ENCODE results near the gene SEZ6L2. TPM values are rescaled to one million over a fixed set of nuclear protein-coding genes. Genes with fewer than 3 reads are reported as not detected.

The SEZ6L2 gene
- total and polyA plus RNA-seq, 2 of the 13 experiments (the other 11 are each of a cell fraction or from before 2014, with no cell fraction given) = 14.9 to 16.9 TPM

DNA sequence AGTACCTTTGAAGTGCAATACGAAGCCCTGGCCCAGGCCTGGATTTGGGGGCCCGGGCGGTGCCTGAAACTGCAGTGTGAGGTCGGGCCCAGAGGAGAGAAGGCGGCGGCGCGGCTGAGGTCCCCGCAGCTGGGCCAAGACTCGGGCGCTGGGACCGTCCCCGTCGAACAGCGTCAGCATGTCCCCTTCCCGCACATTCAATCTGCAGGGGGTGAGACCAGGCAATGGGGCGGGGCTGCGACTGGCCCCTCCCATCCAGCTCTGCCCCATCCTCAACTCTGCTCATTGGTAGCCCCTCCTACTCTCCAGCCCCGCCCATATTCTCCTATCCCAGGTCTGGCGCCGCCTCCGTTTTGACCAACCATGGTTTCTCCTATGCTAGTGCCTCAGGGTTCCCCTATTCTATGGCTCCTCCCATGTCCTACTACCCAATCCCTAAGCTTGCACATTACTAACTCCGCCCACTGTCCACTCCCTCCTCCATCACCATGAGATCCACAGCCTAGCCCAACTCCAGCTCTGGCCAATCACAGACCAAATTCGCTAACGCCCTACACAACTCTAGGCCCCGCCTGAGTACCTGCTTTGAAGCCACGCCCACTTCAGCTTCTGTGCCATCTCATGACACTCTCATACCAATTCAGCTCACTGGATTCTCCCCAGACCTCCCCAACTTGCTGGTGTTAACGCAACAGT, 21.9 kb downstream of the SEZ6L2 start:
- Histone ChIP-seq H3K36me3 (replicated peaks in 1 of 2; ENCODE audit: control insufficient read depth in 1 of 2, insufficient read depth in 2 of 2, low read length in 2 of 2) (peaks cover 0 to 7% of the 10 kb centered on the region in 2 experiments; a peak in 3 of 5 replicates), H3K4me1 (ENCODE audit: insufficient read depth, low read length) (peaks cover 12% of the 10 kb centered on the region), H2AFZ (ENCODE audit: low read length) (no peak overlapping the region), H3K9me3 (ENCODE audit: low read length) (no peaks in the 10 kb centered on the region), H3K27me3 (ENCODE audit: control insufficient read depth in 1 of 2, insufficient read depth in 2 of 2, low read length in 2 of 2) (no peaks in the 10 kb centered on the region), H3K79me2 (ENCODE audit: insufficient read depth, low read length) (no peaks in the 10 kb centered on the region), H4K20me1 (ENCODE audit: insufficient read depth, low read length) (no peaks in the 10 kb centered on the region), H3K27ac (ENCODE audit: extremely low read length, insufficient read depth, low read length) (no peak overlapping the region), H3K9ac (ENCODE audit: insufficient read depth, low read depth, low read length) (no peak overlapping the region), H3K4me3 (replicated peaks in 1 of 3; ENCODE audit: insufficient read depth in 1 of 3, low read depth in 2 of 3, low read length in 3 of 3) (no peak overlapping the region), H3K4me2 (ENCODE audit: low read depth, low read length) (no peak overlapping the region)
- ChIA-PET CTCF (ENCODE audit: low intra/inter-chr PET ratio, low total read pairs) (no interaction called here), POLR2A (interaction anchor here (0.6 to 0.7 kb wide), 2 partner anchors 31 to 50 kb away, joined by 3 read pairs; no protein-coding TSS in a partner anchor)
- FAIRE-seq = no peak
- DNase-seq (ENCODE audit: low spot score) = no peak
- no peak for TF ChIP-seq ZXDC (CRISPR knock-in tag; IDR thresholded peaks at IDR 0.05)
- TF ChIP-seq AGO2 (optimal IDR thresholded peaks at IDR 0.05; ENCODE audit: low read depth, low read length) = peak; percentile 45
- BruUV-seq (replicated peaks) = no TSS peak
- 96% methylated on average over 28 of the region's 28 CpGs for WGBS (ENCODE audit: low lambda C conversion rate)
- in situ Hi-C loops (cut with HindIII; ENCODE audit: extremely low pct_ligation_motif_present, low pct_unique_long_range_greater_than_20kb) = no loop called here
- intact Hi-C loops (cut with micrococcal nuclease; ENCODE audit: unreplicated experiment) = no loop called here
- ATAC-seq = peak; percentile 18; the same call in 2 of the 3 replicates

DNA sequence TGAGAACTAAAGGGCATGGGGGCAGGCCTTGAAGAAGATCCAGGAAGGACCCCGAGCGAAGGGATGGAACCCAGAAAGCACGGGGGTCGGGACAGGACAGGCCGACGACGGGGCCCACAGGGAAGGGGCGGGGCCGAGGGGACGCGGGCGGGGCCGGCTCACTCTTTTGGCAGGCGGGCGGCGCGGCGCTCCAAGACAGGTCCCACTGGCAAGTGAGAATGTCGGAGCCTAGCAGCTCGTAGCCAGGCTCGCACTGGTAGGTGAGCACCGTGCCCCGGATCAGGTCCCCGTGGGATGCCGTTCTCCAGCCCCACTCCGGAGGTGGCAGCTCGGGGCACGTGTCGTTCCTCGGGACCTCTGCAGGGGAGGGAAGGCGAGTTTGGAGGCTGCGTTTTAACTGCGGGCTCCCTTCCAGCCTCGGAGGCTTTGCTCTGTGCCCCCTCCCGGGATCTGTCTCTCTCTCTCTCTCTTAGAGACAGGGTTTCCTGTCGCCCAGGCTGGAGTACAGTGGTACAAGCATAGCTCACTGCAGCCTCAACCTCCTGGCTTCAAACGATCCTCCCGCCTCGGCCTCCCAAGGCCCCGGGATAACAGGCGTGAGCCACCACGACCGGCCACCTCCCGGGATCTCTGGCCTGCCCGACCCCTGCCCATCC, 22.6 kb downstream of the SEZ6L2 start:
- H3K79me2 ChIP-seq (ENCODE audit: insufficient read depth, low read length) = no peaks in the 10 kb centered on the region
- intact Hi-C loops (cut with micrococcal nuclease; ENCODE audit: unreplicated experiment) (no loop called here), in situ Hi-C loops (cut with HindIII; ENCODE audit: extremely low pct_ligation_motif_present, low pct_unique_long_range_greater_than_20kb) (no loop called here)
- H3K36me3 ChIP-seq (replicated peaks in 1 of 2; ENCODE audit: control insufficient read depth in 1 of 2, insufficient read depth in 2 of 2, low read length in 2 of 2) = peaks cover 0 to 7% of the 10 kb centered on the region in 2 experiments; a peak in 4 of 5 replicates
- POLR2A ChIA-PET = no interaction called here
- no peak overlapping the region for H2AFZ ChIP-seq (ENCODE audit: low read length)
- FAIRE-seq (no peak), DNase-seq (ENCODE audit: low spot score) (no peak), ATAC-seq (no peak)
- no peak overlapping the region for H3K27ac ChIP-seq (ENCODE audit: extremely low read length, insufficient read depth, low read length)
- no peaks in the 10 kb centered on the region for H4K20me1 ChIP-seq (ENCODE audit: insufficient read depth, low read length)
- CTCF ChIA-PET (ENCODE audit: low intra/inter-chr PET ratio, low total read pairs) = no interaction called here
- H3K9ac ChIP-seq (ENCODE audit: insufficient read depth, low read depth, low read length) = no peak overlapping the region
- H3K27me3 ChIP-seq (ENCODE audit: control insufficient read depth in 1 of 2, insufficient read depth in 2 of 2, low read length in 2 of 2) = no peaks in the 10 kb centered on the region
- H3K4me2 ChIP-seq (ENCODE audit: low read depth, low read length) = no peak overlapping the region
- H3K9me3 ChIP-seq (ENCODE audit: low read length) = no peaks in the 10 kb centered on the region
- H3K4me1 ChIP-seq (ENCODE audit: insufficient read depth, low read length) = peaks cover 12% of the 10 kb centered on the region
- 95% methylated on average over 38 of the region's 45 CpGs for WGBS (ENCODE audit: low lambda C conversion rate)
- no peak overlapping the region for H3K4me3 ChIP-seq (replicated peaks in 1 of 3; ENCODE audit: insufficient read depth in 1 of 3, low read depth in 2 of 3, low read length in 3 of 3)
- BruUV-seq (replicated peaks) = no TSS peak
- TF ChIP-seq ZBTB4 (CRISPR knock-in tag; IDR thresholded peaks at IDR 0.05; ENCODE audit: borderline replicate concordance) (no peak), ZNF232 (CRISPR knock-in tag; IDR thresholded peaks at IDR 0.05; ENCODE audit: borderline replicate concordance) (no peak), ETV5 (CRISPR knock-in tag; IDR thresholded peaks at IDR 0.05; ENCODE audit: borderline replicate concordance) (no peak), CHD4 (IDR thresholded peaks at IDR 0.05; ENCODE audit: borderline replicate concordance, low read length) (no peak), ZNF800 (CRISPR knock-in tag; IDR thresholded peaks at IDR 0.05) (no peak)

All from HepG2 (cell line).